GDM1 (cell line): Measurements from ENCODE around the gene C16orf95.
"Not testable (repeated sequence)": the region's sequence is repeated elsewhere in the genome, so short reads cannot be mapped to it uniquely, and the experiment has no call there.

Source experiments
- DNase-seq: peaks from one replicate; lab custom pipeline; 2025; lab: John Stamatoyannopoulos, UW

The C16orf95 gene

GRCh38 chr16:87346517-87347060 lies 29.4 kb upstream of the C16orf95 start:
- no peak for DNase-seq

GRCh38 chr16:87345726-87346424 lies 28.7 kb upstream of the C16orf95 start:
- no peak for DNase-seq

GRCh38 chr16:87344931-87345631 lies 27.9 kb upstream of the C16orf95 start:
- DNase-seq: no peak

GRCh38 chr16:87344165-87344930 lies 27.2 kb upstream of the C16orf95 start:
- no peak for DNase-seq

- DNase-seq: no peak
Observed at GRCh38 chr16:87343753-87344050, 26.5 kb upstream of the C16orf95 start.

GRCh38 chr16:87342978-87343752 lies 26.0 kb upstream of the C16orf95 start:
- no peak for DNase-seq

- DNase-seq: no peak
Observed at GRCh38 chr16:87342504-87342903, 25.3 kb upstream of the C16orf95 start.

GRCh38 chr16:87340198-87340597 lies 23.0 kb upstream of the C16orf95 start:
- DNase-seq: no peak

GRCh38 chr16:87339724-87340105 lies 22.5 kb upstream of the C16orf95 start:
- not testable (repeated sequence) for DNase-seq

- DNase-seq: no peak
Observed at GRCh38 chr16:87339086-87339723, 22.0 kb upstream of the C16orf95 start.

- DNase-seq: no peak
Observed at GRCh38 chr16:87338155-87338765, 21.1 kb upstream of the C16orf95 start.

GRCh38 chr16:87337262-87337771 lies 20.1 kb upstream of the C16orf95 start:
- DNase-seq: no peak

- no peak for DNase-seq
Observed at GRCh38 chr16:87336434-87337240, 19.4 kb upstream of the C16orf95 start.

GRCh38 chr16:87335625-87336433 lies 18.6 kb upstream of the C16orf95 start:
- no peak for DNase-seq

GRCh38 chr16:87334651-87335624 lies 17.7 kb upstream of the C16orf95 start:
- no peak for DNase-seq

GRCh38 chr16:87333581-87334331 lies 16.6 kb upstream of the C16orf95 start:
- no peak for DNase-seq

- no peak for DNase-seq
Observed at GRCh38 chr16:87333101-87333500, 15.9 kb upstream of the C16orf95 start.
